Measurements from ENCODE around the gene PIP4K2C.
"Not testable (repeated sequence)": the region's sequence is repeated elsewhere in the genome, so short reads cannot be mapped to it uniquely, and the experiment has no call there.

GRCh38 chr12:57618431-57618830, 27.4 kb downstream of the PIP4K2C start:
- TF ChIP-seq, protein P1, sequence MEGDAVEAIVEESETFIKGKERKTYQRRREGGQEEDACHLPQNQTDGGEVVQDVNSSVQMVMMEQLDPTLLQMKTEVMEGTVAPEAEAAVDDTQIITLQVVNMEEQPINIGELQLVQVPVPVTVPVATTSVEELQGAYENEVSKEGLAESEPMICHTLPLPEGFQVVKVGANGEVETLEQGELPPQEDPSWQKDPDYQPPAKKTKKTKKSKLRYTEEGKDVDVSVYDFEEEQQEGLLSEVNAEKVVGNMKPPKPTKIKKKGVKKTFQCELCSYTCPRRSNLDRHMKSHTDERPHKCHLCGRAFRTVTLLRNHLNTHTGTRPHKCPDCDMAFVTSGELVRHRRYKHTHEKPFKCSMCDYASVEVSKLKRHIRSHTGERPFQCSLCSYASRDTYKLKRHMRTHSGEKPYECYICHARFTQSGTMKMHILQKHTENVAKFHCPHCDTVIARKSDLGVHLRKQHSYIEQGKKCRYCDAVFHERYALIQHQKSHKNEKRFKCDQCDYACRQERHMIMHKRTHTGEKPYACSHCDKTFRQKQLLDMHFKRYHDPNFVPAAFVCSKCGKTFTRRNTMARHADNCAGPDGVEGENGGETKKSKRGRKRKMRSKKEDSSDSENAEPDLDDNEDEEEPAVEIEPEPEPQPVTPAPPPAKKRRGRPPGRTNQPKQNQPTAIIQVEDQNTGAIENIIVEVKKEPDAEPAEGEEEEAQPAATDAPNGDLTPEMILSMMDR (IDR thresholded peaks at IDR 0.05; ENCODE audit: low read length) = not testable (repeated sequence)
- TF ChIP-seq EZH2phosphoT487 (IDR thresholded peaks at IDR 0.05; ENCODE audit: low read length) = not testable (repeated sequence)

Measured in MM.1S (cell line).